HG03378 (cell line): ENCODE data around the gene MACROD2.
"Not testable (repeated sequence)": the region's sequence is repeated elsewhere in the genome, so short reads cannot be mapped to it uniquely, and the experiment has no call there.

Source experiments
- ATAC-seq: cut with Tn5 transposase; IDR thresholded peaks from one replicate; pipeline ENCODE4 v1.9.1; 2021; ENCODE audit warnings: mild to moderate bottlenecking, moderate library complexity; ENCODE audit not compliant: unreplicated experiment

The MACROD2 gene

DNA sequence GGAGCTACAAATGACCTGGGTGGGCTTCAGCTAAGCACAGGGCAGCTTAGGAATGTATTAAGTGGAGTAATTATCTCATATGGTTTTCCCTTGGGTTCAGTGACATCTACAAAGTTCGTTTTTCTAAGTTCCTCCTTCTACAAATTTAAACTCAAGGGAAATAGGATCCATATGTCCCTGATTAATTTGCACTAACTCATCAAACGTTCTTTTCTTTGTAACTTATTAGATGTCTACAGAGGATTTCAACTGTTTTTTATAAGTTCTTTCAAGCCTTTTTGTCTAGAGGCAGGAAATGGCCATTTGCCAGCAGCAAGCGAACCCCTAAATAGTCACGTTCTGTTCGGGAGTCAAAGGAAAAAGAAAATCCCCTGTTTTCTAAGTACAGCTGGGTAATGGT lies 1517.6 kb downstream of the MACROD2 start:
- no peak for ATAC-seq

DNA sequence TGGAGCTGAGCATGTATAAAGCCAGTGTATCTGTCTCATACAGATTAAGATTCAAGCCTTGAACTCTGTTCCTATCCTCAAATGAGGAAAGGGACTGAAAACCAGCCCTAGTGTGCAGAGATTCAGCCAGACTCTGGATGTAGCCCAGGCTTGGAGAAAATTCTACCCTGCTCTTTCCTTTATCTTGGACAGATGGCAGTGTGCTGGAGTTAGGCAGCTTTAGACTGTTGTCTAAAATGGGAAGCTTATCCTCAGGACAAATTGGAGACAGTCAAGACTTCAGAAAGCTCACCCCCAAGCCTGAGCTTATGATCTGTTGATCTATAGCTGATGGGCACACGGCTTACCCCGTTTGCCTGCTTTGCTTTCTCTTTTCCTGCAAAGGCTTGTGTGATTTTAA lies 1520.4 kb downstream of the MACROD2 start:
- ATAC-seq: no peak

DNA sequence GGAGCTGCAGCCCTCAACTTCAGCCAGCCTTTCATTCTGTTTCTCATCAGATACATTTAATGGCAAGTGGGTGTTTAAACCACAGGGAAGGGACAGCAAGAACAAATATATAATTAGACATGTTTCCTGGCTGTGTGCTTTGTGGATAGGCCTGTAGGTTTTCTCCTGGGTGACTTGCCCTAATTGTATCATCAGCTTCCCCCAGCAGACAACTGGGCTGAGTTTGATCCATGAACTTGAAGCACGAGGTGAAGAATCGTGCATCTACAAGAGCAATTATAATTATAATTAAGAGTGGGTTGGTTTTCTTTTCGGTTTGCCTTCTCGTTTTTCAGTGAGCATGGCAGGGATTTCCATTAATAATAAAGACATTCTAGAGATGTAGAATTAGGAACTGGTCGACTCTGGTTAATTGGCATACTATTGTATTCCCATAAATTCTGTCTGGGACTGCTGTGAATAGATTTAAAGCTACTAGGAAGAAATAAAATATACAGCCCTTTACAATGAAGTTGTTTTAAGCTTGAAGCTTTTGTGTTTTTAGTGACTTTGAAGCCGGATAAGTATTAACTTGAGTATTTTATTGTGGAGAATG lies 1525.7 kb downstream of the MACROD2 start:
- ATAC-seq: no peak

DNA sequence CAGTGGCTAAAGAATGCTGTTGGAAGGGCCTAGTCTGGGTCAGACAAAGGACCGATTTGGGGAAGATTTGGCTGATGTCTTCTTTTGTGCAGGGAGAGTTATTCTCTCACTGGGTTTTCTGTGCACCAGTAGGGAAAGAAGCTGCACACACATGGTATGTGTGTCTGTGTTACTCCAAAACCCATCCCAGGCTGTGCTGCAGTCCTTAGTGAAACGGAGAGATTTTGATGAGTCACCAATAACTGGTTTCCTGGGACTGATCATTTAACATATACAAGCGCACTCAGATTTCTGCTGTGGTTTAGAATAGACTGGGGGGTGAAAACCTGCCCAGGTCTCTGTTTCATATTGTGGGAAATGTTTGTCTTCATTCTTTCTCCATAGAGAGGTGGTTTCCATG lies 1528.1 kb downstream of the MACROD2 start:
- no peak for ATAC-seq

DNA sequence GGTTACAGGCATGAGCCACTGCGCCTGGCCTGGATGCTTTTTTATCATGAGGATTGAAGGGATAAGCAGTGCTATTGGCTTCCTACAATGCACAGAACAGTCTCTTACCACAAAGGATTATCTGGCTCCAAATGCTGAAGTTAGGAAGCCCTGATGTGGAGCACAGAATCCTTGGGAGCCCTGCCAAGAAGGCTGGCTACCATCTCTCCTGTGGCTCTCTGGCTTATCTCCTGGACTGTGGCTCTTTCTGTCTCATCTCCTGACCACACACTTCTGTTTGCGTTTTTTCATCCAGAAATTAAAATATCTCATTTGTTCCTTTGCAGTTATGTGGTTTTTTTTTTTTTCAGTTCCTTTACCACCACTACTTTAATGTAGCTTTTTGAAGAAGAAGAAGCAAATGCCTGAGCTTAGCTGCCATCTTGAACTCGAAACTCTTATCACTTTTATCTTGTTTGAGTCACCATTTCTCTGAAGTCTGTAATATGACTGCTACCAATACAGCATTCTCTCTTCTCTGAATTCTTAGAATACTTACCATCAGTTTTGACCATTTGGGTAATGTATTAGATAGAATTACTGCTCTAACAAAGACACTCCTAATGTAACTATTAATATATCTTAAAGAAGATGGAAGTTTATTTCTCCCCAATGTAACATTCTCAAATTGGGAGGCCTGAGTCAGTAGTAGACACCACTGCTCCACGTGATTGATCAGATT lies 1533.2 kb downstream of the MACROD2 start:
- ATAC-seq: no peak

DNA sequence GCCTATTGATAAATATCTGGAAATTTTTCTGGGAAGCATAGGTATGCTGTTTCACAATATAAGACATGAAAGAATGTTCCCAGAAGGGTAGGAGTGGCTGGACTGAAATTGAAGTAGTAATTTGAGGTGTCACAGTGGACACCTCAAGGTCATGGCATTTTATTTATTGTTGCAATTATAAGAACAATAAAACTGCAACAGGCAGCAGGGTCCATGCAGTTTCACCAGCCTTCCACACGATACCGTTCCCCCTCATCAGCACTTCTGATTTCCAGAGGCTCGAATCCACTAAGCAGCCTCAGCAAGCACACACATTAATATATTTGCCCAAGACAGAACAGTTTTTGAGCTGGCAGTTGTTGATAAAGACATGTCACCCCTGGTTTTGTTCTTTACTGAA lies 1540.5 kb downstream of the MACROD2 start:
- ATAC-seq: no peak

DNA sequence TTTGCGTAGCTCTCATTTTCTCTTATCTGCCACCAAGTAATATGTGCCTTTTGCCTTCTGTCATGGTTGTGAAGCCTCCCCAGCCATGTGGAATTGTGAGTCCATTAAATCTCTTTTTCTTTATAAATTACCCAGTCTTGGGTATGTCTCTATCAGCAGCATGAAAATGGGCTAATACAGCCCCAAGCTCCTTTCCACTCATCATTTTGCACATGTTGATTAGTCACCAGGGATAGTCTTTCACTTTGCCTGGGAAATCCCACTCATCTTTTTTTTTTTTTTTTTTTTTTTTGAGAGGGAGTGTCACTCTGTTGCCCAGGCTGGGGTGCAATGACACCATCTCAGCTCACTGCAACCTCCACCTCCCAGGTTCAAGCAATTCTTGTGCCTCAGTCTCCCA lies 1541.9 kb downstream of the MACROD2 start:
- ATAC-seq: not testable (repeated sequence)

DNA sequence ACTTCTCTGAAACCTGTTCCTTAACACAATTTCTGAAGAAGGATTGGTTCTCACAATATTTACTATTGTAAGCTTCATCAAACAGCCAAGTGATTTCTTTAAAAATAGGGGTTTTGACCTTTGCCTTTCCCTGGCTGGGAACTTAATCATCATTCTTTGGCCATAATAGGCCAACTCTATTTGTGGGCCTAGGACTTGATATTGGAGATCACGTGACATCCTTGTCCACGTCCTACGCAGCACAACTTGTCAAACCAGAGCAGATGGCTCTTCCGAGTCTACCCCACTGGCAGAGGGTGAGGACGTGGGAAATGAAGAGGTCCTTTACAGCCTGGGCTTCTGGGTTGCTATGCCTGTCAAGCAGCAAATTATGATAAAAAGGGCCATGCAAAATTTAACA lies 1547.3 kb downstream of the MACROD2 start:
- ATAC-seq: no peak

DNA sequence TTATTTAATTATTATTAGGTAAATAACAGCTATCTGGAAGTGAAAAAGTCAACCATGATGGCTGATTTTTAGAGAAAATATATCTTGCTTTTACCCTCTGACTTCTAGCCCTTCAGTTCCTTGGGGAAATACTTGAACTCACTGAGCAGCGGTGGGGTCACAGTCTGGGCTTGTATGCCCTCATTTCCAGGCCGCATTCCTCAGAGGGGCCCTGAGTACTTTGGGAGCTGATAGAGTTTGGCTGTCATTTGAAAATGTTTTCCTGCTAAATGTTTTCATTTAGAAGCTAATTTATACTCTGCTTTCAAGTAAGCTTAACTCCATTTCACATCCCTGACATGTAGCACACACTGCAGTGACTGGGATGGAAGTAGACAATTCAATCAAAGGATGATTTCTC lies 1549.4 kb downstream of the MACROD2 start:
- ATAC-seq: no peak

DNA sequence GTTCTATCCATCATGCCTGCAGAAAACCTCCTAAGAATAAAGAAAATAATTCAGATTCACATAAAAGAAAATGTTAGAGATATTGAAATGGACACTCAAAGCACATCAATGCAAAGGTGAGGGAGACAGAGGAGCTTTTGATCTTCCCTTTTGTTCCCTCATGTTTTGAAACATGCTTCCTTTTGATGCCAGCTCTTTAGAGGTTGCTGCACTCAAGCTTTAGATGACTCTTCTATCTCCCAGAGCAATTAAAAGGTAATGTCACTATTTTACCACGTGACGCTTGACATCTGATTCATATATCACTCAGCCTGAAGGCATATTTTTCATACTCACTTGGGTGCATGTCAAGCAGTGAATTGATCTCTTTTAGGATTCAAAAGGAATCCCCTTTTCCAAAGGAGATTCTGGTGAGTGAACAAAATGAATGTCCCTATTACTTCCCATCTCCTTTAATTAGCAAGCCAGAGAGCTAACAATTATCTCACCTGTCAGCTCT lies 1551.3 kb downstream of the MACROD2 start:
- ATAC-seq: no peak

DNA sequence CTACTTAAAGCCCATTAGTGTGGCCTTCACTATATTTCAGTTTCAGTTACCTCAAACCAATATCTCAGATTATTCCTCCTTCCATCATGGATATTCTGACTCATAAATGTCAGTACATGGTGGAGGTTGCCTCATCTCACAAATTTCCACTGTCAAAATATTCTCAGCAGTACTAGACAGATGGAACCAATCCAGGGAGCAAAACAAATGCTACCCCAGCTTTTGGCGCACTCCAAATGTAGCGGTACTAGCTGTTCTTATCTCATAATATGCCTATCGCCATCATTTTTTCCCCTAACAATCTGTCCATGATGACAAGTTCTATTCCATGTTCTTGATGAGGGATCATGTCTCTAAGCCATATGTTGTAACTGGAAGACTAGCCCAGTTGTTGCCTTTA lies 1551.8 kb downstream of the MACROD2 start:
- ATAC-seq: no peak

DNA sequence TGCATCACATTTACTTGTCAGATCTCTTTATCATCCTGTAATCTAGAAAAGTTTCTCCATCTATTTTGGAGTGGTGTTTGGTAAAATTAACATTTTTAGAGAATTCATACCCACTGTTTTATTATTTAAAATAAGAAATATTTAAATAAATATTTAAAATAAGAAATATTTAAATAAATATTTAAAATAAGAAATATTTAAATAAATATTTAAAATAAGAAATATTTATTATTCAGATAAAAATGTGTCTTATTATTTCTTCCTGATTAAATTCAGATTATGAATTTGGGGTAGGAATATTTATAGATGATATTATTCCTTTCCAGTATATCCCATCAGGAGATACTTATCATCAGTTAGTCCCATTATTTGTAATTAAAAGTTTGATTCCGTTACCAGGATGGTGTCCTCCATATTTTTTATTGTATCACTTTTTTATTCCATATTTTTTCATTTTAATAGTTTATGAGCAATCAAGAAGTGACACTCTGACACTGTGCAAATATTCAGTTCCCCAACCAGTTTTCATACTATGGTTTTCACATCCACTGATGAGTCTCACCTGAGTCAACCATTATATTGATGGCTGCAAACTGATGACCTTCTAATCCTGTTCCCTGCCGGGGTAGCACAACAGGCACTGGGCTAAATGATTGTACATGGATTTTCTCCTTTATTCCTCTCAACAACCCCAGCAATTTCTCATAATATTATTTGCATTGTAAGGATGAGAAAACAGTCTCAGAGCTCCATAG lies 1555.0 kb downstream of the MACROD2 start:
- no peak for ATAC-seq

DNA sequence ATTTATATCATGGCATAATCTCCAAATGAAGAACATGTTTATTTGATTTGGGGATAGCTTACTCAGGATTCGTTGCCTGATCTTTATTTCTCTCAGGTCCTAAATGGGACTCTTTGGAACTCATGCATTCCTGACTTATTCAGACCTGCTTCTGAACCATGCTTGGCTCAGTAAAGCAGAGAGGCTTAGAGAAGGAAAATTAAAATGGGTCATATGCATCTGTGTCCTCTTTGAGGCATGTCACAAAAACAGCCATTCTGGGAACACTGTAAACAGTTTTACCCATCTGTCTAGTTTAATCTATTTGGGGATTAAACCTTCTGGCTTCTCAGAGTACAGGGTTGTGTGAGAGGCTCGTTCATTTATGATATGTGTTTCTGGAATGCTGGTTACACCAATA lies 1560.6 kb downstream of the MACROD2 start:
- no peak for ATAC-seq

DNA sequence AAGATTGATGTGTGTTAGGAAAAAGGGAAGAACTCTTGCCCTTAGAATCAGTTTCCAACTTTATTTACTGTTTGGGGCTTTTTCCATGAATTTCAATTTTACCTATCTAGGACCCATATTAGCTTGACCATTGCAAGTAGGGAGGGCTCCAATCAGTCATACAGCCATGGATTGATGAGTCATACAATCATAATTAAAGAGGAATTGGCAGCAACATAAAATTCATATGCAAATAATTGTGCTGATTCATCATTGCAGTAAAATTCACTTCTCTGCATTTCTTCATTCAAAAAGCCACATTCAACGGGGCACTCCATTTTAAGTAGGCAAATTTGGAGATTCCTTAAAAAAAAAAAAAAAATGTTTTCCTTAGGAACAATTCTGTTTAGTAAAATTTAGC lies 1561.6 kb downstream of the MACROD2 start:
- ATAC-seq: no peak

DNA sequence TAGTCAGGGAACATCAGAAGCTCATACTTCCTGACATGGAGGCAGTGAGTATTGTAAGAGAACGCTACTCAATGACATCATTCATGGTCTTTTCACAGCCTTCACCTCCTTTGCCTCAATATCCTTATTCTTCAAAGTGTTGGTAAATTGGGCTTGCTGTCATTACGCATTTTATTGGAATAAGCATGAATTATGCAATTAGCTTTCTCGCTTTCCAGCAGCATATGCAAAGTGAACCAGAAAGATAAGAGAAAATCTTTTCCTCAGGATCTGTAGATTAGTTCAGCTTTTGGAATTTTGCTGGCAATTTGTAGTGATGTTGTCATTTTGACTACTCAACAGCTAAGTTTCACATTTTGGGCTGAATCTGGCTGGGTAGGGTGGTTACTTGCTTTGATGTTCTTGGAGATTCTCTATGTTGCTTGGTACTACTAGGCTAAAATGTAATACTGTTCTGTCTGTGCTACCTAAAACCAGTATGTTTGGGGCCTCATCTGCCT lies 1565.8 kb downstream of the MACROD2 start:
- no peak for ATAC-seq

DNA sequence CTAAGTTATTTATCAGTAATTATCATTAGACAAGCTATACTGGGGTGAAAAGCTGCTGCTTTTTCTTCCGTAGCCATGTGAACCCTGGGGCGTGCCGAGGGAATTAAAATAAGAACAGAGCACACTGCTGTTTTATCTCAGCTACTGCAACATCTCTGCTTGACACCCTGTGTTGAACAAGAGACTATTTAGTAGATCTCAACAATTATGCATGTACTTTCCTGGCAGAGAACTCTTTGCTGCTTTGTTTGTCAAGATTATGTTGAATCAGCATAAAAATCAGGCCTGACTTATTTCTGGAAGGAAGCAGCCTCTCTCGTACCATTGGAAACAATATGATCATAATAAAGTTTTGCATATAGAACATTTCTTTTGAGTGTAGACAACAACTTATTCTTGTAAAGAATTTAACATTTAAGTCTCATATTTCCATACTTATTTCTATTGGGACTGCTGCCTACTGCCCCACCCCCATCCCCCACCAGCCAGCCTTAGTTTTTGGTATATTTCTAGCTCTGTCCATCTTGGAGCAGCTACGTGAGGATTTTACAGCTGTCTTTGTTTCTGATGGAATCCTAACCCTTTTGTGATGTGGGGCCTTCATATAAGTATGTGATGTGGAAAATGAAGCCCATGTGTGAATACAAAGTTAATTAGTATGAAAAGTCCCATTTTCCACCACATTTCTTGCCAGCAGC lies 1566.5 kb downstream of the MACROD2 start:
- no peak for ATAC-seq

DNA sequence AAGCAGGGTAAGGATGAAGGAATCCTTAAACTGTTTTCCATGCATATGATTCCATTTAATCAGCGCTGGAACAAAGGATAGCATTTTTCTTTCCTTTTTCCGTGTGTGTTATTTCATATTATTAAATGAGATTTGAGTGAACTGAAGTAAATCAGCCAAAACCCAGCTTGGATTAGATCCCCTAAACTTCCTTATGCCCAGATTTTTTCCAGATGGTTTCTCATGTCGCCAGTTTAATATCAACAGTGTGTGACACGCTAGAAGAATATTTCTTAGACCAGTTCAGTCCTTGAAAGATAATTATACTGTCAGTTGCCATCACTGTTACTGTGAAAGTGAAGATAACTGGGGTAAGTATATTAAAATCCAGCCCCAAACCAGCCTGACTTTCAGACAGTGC lies 1568.5 kb downstream of the MACROD2 start:
- no peak for ATAC-seq

DNA sequence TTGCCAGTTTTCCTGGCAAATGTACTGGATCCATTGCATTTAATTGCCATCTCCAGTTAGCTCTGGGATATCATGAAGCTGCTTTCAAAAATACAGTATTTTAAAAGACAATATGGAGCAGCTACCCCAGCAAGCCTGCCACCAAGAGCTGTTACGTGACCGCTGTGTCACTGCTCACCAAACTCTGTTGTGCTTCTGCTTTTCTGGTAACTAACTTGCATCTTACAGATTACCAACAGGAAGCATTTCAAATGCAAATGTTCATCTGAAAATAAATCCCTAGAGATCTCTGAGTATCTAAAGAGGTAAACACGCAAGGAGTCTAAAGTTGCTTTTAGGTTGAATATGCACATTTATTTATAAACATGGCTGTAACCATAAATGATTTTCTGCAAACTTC lies 1569.7 kb downstream of the MACROD2 start:
- ATAC-seq: peak; percentile 92

DNA sequence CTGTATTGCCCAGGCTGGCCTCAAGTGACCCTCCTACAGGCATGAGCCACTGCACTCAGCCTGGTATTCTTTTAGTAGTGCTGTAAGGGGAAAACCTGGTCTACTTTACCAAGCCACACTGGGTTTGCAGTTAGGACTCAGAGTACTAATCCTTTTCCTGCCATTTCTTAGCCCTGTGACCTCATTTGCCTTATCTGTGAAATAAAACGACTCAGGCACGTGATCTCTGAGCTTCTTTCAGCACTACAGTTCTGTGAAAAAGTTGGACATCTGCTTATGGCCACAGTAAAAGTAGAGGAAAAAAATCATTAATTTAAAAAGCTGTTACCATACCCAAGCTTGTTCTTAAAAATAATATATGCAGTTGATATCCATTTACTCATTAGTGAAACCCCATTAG lies 1570.5 kb downstream of the MACROD2 start:
- ATAC-seq: no peak

DNA sequence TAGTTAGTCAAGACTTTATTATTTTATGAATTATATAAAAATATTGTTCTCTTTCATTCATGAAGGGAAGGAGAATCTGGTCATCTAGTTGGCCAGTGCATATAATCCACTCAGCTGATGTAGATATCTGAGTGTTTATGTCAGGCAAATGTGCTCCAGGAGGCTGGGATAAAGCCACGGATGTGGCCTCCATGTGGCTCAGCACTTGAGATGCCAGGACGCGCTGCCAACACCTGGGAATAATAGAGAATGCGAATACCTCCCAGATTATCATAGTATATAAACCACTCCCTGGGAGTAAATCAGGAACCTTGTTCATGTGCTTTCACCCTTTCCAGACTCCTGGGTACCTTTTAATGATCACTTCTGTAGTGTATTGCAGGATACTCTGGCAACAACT lies 1571.9 kb downstream of the MACROD2 start:
- no peak for ATAC-seq

DNA sequence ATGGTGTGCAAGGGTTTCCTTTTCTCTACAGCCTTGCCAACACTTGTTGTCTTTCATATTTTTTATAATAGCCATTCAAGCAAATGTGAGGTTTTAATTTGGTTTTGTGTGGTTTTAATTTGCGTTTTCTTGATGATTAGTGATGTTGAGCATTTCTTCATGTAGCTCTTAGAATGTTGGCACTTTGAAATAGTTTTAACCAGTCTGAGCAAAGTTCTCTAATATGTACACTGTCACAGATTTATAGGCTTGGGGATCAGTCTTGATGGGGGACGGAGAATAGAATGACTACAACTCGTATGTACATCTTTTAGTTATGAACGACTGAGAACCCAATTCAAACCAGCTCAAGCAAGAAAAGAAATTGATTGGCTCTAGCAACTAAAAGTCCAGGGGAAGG lies 1574.8 kb downstream of the MACROD2 start:
- ATAC-seq: no peak
